Activated naive CD4-positive, alpha-beta T cell treated with anti-CD3 and anti-CD28 coated beads, Interleukin-2, amount 50 U/mL, for 24 hours (primary cell): ENCODE data around the gene KIF17.
A peak's percentile ranks its signal among the peaks of the same experiment; 100 is the strongest.
"Not testable (repeated sequence)": the region's sequence is repeated elsewhere in the genome, so short reads cannot be mapped to it uniquely, and the experiment has no call there.

Source experiments
- H3K27ac Mint-ChIP-seq: one replicate; pipeline ENCODE4 v1.8.0; 2021; ENCODE audit warnings: mild to moderate bottlenecking, mixed read lengths
- H3K27me3 Mint-ChIP-seq: one replicate; pipeline ENCODE4 v1.8.0; 2021; ENCODE audit warnings: mixed read lengths
- H3K36me3 Mint-ChIP-seq: one replicate; pipeline ENCODE4 v1.8.0; 2021; ENCODE audit warnings: mixed read lengths
- H3K4me1 Mint-ChIP-seq: one replicate; pipeline ENCODE4 v1.8.0; 2021; ENCODE audit warnings: mixed read lengths
- H3K4me3 Mint-ChIP-seq: one replicate; pipeline ENCODE4 v1.8.0; 2021; ENCODE audit warnings: mild to moderate bottlenecking, mixed read lengths
- H3K9me3 Mint-ChIP-seq: one replicate; pipeline ENCODE4 v1.8.0; 2021; ENCODE audit warnings: mixed read lengths

The KIF17 gene

DNA sequence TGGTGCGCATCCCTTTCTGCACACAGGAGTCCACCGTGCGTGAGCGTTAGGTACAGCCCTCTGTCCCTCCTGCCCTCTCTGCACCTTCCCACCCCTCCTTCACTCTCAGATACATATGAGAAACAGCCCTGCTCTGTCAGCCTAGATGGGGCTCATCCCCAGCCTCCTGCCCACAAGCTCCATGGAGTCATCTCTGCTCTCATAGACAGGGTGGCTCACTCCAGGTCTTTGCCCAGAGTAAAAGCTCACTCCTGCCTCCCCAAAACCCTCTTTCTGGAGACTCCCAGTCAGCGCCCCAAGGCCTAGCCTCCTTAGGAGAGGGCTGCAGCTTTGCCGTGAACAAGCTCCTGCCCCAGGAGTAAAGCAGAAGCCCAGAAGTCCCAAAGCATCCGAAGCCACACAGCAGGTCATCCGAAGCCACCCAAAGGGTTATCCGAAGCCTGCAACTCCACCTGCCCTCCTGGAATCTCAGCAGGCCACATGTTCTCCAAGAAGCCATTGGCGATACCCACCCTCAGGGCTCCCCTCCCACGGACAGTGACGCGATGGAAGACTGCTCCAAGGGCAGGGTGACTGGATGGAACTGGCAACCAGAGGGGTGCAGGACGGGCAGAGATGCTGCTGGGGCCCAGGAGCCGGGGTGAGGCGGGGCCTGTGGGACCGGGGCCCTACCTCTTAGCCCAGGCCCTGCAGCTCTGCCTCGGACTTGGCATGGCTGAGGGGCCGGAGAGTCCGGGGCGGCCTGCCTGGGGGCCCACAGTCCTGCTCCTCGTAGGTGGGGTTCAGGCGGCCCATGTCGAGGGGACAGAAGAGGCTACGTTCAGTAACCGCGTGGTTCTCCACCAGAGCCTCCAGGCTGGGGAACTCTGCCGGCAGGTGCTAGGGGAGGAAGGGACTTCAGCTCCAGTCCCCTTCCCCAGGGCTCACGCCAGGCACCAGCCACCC is 3.6 kb upstream of the KIF17 start:
- no peaks in the 10 kb centered on the region for H3K9me3 Mint-ChIP-seq
- H3K4me3 Mint-ChIP-seq: no peak overlapping the region
- H3K36me3 Mint-ChIP-seq: no peaks in the 10 kb centered on the region
- H3K4me1 Mint-ChIP-seq: peaks cover 8% of the 10 kb centered on the region
- H3K27ac Mint-ChIP-seq: no peak overlapping the region
- peaks cover 8% of the 10 kb centered on the region for H3K27me3 Mint-ChIP-seq

GRCh38 chr1:20720631-20721091 is 2.9 kb upstream of the KIF17 start:
- no peaks in the 10 kb centered on the region for H3K36me3 Mint-ChIP-seq
- H3K4me1 Mint-ChIP-seq: peaks cover 11% of the 10 kb centered on the region
- peaks cover 11% of the 10 kb centered on the region for H3K27me3 Mint-ChIP-seq
- no peaks in the 10 kb centered on the region for H3K9me3 Mint-ChIP-seq
- H3K27ac Mint-ChIP-seq: no peak overlapping the region
- no peak overlapping the region for H3K4me3 Mint-ChIP-seq

GRCh38 chr1:20719871-20720620 is 2.2 kb upstream of the KIF17 start:
- Mint-ChIP-seq H3K9me3 (no peaks in the 10 kb centered on the region), H3K4me3 (no peak overlapping the region), H3K27ac (no peak overlapping the region), H3K4me1 (peaks cover 11% of the 10 kb centered on the region), H3K27me3 (peaks cover 13% of the 10 kb centered on the region), H3K36me3 (no peaks in the 10 kb centered on the region)

DNA sequence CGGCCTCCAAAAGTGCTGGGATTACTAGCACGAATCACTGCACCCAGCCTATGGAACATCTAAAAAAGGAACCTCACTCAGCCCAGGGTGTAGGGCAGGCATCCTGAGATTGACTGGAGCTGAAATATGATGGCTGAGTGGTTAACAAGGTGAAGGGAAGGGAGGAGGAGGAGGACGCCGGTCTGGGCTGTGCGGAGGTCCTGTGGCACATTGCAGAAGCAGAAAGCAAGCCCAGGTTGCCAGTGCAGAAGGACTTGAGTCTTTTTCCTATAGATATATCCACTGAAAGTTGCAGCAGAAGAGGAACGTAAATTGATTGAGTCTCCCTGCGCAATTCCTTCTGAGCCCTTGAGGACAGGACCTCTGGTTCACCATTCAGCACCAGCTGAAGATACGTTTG is 1.5 kb upstream of the KIF17 start:
- Mint-ChIP-seq H3K36me3 (no peaks in the 10 kb centered on the region), H3K4me3 (no peak overlapping the region), H3K27ac (no peak overlapping the region), H3K9me3 (no peaks in the 10 kb centered on the region), H3K27me3 (peaks cover 15% of the 10 kb centered on the region), H3K4me1 (peaks cover 11% of the 10 kb centered on the region)

- H3K27ac Mint-ChIP-seq, H3K36me3 Mint-ChIP-seq, H3K9me3 Mint-ChIP-seq: not testable (repeated sequence)
- Mint-ChIP-seq H3K4me3 (peak overlapping the region; percentile 61), H3K27me3 (peaks cover 15% of the 10 kb centered on the region), H3K4me1 (peaks cover 11% of the 10 kb centered on the region)
Measured at GRCh38 chr1:20718343-20718882, 606 bp upstream of the KIF17 start.

DNA sequence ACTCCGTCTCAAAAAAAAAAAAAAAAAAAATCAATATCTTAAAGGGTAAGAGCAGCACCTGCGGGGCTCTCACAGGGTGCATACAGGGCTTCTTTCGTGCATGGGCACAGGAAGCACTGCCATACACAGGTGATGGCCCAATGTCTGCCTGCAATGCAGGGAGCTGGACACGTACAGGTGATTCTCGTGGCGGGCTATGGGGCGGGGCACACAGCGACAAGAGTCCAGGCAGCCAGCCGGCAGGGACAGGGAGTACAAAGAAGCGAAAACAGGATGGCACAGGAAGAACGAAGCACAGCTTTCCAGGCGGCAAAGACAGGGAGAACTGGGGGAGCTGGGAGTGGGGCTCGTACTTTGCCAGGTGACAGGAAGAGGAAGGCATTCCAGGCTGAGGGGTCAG is 1.6 kb downstream of the KIF17 start:
- H3K27ac Mint-ChIP-seq: peak overlapping the region; percentile 77

GRCh38 chr1:20715406-20715805 is 2.4 kb downstream of the KIF17 start:
- Mint-ChIP-seq H3K36me3 (no peaks in the 10 kb centered on the region), H3K27ac (no peak overlapping the region), H3K4me1 (peaks cover 11% of the 10 kb centered on the region), H3K9me3 (no peaks in the 10 kb centered on the region), H3K4me3 (no peak overlapping the region), H3K27me3 (peaks cover 15% of the 10 kb centered on the region)

More for the DNA sequence above, 1.6 kb downstream of the KIF17 start:
- Mint-ChIP-seq H3K4me3 (peak overlapping the region; percentile 76), H3K4me1 (peaks cover 11% of the 10 kb centered on the region), H3K27me3 (peaks cover 15% of the 10 kb centered on the region), H3K36me3 (no peaks in the 10 kb centered on the region), H3K9me3 (no peaks in the 10 kb centered on the region)

DNA sequence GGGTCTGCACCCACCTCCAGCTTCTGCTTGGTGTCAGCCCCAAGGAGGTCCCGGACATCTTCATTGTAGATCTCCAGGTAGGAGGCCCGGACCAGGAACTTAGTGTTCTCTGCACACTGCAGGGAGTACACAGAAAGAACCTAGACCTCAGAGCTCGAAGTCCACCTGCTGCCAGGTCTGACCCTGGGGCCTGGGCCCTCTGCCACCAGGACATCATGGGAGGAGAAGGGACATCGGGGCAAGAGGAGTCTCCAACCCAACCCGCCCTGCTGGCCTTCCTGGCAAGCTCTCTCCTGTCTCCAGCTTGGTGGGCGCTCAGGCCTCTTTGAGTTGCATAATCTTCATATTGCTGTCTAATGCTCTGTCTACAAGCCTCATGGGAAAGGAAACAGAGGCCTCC is 4.4 kb downstream of the KIF17 start:
- Mint-ChIP-seq H3K9me3 (no peaks in the 10 kb centered on the region), H3K36me3 (no peaks in the 10 kb centered on the region), H3K27ac (no peak overlapping the region), H3K4me3 (no peak overlapping the region), H3K4me1 (peaks cover 8% of the 10 kb centered on the region), H3K27me3 (peaks cover 13% of the 10 kb centered on the region)

- Mint-ChIP-seq H3K4me3 (no peak overlapping the region), H3K27ac (no peak overlapping the region), H3K4me1 (peaks cover 8% of the 10 kb centered on the region), H3K9me3 (no peaks in the 10 kb centered on the region), H3K27me3 (peaks cover 13% of the 10 kb centered on the region), H3K36me3 (no peaks in the 10 kb centered on the region)
Measured at GRCh38 chr1:20712215-20712577, 5.6 kb downstream of the KIF17 start.

- H3K27me3 Mint-ChIP-seq: peaks cover 9% of the 10 kb centered on the region
- no peaks in the 10 kb centered on the region for H3K9me3 Mint-ChIP-seq
- no peak overlapping the region for H3K4me3 Mint-ChIP-seq
- H3K4me1 Mint-ChIP-seq: peaks cover 4% of the 10 kb centered on the region
- no peak overlapping the region for H3K27ac Mint-ChIP-seq
- H3K36me3 Mint-ChIP-seq: no peaks in the 10 kb centered on the region
Measured at GRCh38 chr1:20711285-20712214, 6.3 kb downstream of the KIF17 start.

DNA sequence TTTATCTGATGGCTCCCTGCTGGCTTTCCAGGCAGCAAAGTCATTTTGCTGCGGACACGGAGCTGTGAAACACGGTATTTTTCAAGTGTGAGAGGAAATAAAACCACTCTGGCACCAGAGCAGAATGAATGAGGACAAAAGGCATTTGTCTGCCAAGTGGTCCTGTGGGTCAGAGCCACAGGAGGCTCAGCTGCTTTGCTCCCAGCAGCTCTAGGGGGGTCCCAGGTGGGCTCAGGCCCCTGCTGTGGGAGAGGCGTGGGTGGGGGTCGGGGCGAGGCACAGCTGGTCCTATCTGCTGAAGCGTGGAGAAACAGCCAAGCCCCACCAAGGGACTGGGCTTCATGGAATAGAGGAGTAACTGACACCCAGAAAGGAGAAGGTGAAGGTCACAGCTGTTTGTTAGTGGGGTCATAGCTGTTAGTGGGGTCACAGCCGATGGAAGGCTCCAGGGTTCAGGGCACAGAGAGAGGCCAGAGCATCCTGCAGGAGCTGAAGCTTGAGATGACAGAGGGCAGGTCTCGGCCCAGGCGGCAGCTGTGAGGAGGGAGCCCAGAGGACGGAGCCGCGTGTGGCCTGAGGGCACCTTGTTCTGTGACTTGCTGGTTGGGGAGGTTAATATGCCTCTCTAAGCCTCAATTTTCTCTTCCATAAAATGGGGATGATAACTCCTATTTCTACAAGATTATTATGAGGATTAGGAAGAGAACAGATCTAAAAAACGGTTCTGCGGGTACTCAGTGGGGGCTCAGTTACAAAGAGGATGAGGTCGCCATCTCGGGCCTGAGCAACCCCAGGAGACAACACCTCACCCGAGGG is 7.1 kb downstream of the KIF17 start:
- peaks cover 4% of the 10 kb centered on the region for H3K27me3 Mint-ChIP-seq
- no peaks in the 10 kb centered on the region for H3K4me1 Mint-ChIP-seq
- no peak overlapping the region for H3K27ac Mint-ChIP-seq
- H3K9me3 Mint-ChIP-seq: no peaks in the 10 kb centered on the region
- no peaks in the 10 kb centered on the region for H3K36me3 Mint-ChIP-seq
- no peak overlapping the region for H3K4me3 Mint-ChIP-seq

GRCh38 chr1:20709868-20710267 is 7.9 kb downstream of the KIF17 start:
- H3K4me3 Mint-ChIP-seq: no peak overlapping the region
- H3K4me1 Mint-ChIP-seq: no peaks in the 10 kb centered on the region
- H3K36me3 Mint-ChIP-seq: no peaks in the 10 kb centered on the region
- H3K27me3 Mint-ChIP-seq: peaks cover under 1% of the 10 kb centered on the region
- H3K9me3 Mint-ChIP-seq: no peaks in the 10 kb centered on the region
- H3K27ac Mint-ChIP-seq: no peak overlapping the region

DNA sequence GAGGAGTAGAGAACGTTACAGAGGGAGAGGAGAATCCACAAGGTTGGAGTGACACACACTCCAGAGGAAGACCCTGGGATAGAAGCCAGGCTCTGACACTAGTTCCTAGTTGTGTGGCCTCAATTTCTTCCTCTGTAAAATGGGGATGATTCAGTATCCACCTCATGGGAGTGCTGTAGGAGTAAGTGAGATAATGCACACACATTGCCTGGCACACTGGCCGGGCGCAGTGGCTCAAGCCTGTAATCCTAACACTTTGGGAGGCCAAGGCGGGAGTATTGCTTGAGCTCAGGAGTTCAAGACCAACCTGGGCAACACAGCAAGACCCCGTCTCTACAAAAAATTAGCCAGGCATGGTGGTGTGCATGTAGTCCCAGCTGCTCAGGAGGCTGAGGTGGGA is 8.9 kb downstream of the KIF17 start:
- H3K27ac Mint-ChIP-seq: no peak overlapping the region
- no peaks in the 10 kb centered on the region for H3K4me1 Mint-ChIP-seq
- no peak overlapping the region for H3K4me3 Mint-ChIP-seq
- no peaks in the 10 kb centered on the region for H3K9me3 Mint-ChIP-seq
- no peaks in the 10 kb centered on the region for H3K36me3 Mint-ChIP-seq
- H3K27me3 Mint-ChIP-seq: no peaks in the 10 kb centered on the region

DNA sequence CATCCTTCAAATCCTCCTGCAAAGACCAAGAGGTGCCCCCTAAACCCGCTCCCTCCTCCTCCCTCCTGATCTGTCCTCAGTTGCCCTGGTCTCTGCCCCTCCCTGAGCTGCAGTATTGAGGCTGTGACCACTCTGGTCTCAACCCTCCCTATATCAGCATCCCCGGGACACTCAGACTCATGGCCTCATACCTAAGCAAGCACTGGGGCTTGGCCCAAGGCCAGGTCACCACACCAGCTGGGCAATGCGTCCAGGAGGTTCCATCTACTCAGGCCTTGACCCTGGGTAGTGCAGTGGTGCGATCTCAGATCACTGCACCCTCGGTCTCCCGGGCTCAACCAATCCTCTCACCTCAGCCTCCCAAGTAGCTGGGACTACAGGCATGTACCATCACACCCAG is 9.8 kb downstream of the KIF17 start:
- Mint-ChIP-seq H3K4me3 (no peak overlapping the region), H3K27ac (no peak overlapping the region), H3K9me3 (no peaks in the 10 kb centered on the region), H3K36me3 (no peaks in the 10 kb centered on the region), H3K4me1 (no peaks in the 10 kb centered on the region), H3K27me3 (no peaks in the 10 kb centered on the region)
